Neuron (in vitro differentiated cells): ENCODE measurements around the gene NCOA3.

Experiments used
- H2AFZ ChIP-seq: one replicate; pipeline ENCODE4 v1.6.1; 2013; ENCODE audit warnings: low read depth, mild to moderate bottlenecking, inconsistent platforms, low read length, moderate library complexity
- H3K27me3 ChIP-seq: one replicate; pipeline ENCODE4 v1.6.1; 2013; ENCODE audit warnings: low read length; ENCODE audit not compliant: insufficient read depth
- H3K36me3 ChIP-seq: one replicate; pipeline ENCODE4 v1.6.1; 2013; ENCODE audit warnings: low read length; ENCODE audit not compliant: insufficient read depth
- H3K4me1 ChIP-seq: one replicate; pipeline ENCODE4 v1.6.1; 2013; ENCODE audit warnings: low read length; ENCODE audit not compliant: insufficient read depth
- H3K4me3 ChIP-seq: 2 replicates; pipeline ENCODE4 v1.5.1; 2013; ENCODE audit warnings: mild to moderate bottlenecking, low read length, moderate library complexity
- H3K9me3 ChIP-seq: one replicate; pipeline ENCODE4 v1.6.1; 2013; ENCODE audit warnings: low read length

The NCOA3 gene

GRCh38 chr20:47682028-47682783 lies 180.5 kb downstream of the NCOA3 start:
- Histone ChIP-seq H3K4me1 (peaks cover 9% of the 10 kb centered on the region), H3K4me3 (no peak overlapping the region), H3K36me3 (no peaks in the 10 kb centered on the region), H2AFZ (no peak overlapping the region), H3K27me3 (no peaks in the 10 kb centered on the region), H3K9me3 (no peaks in the 10 kb centered on the region)

- Histone ChIP-seq H3K4me3 (no peak overlapping the region), H2AFZ (no peak overlapping the region), H3K9me3 (no peaks in the 10 kb centered on the region), H3K27me3 (no peaks in the 10 kb centered on the region), H3K4me1 (peaks cover 9% of the 10 kb centered on the region), H3K36me3 (no peaks in the 10 kb centered on the region)
These were observed 181.2 kb downstream of the NCOA3 start for GRCh38 chr20:47682916-47683315.

GRCh38 chr20:47684306-47685080 lies 182.8 kb downstream of the NCOA3 start:
- H3K9me3 ChIP-seq: no peaks in the 10 kb centered on the region
- H3K4me1 ChIP-seq: peaks cover 9% of the 10 kb centered on the region
- no peak overlapping the region for H2AFZ ChIP-seq
- H3K4me3 ChIP-seq: no peak overlapping the region
- H3K36me3 ChIP-seq: no peaks in the 10 kb centered on the region
- H3K27me3 ChIP-seq: no peaks in the 10 kb centered on the region

GRCh38 chr20:47686545-47686944 lies 184.9 kb downstream of the NCOA3 start:
- Histone ChIP-seq H3K4me3 (no peak overlapping the region), H3K36me3 (no peaks in the 10 kb centered on the region), H2AFZ (no peak overlapping the region), H3K27me3 (no peaks in the 10 kb centered on the region), H3K4me1 (peaks cover 9% of the 10 kb centered on the region), H3K9me3 (no peaks in the 10 kb centered on the region)

- no peak overlapping the region for H3K4me3 ChIP-seq
- peaks cover 9% of the 10 kb centered on the region for H3K4me1 ChIP-seq
- no peaks in the 10 kb centered on the region for H3K9me3 ChIP-seq
- no peaks in the 10 kb centered on the region for H3K27me3 ChIP-seq
- H3K36me3 ChIP-seq: no peaks in the 10 kb centered on the region
- H2AFZ ChIP-seq: no peak overlapping the region
These were observed 185.7 kb downstream of the NCOA3 start for GRCh38 chr20:47687095-47687987.

- Histone ChIP-seq H3K9me3 (no peaks in the 10 kb centered on the region), H3K27me3 (no peaks in the 10 kb centered on the region), H3K36me3 (no peaks in the 10 kb centered on the region), H3K4me1 (peaks cover 9% of the 10 kb centered on the region), H2AFZ (no peak overlapping the region), H3K4me3 (no peak overlapping the region)
These were observed 187.0 kb downstream of the NCOA3 start for GRCh38 chr20:47688385-47689381.

GRCh38 chr20:47689731-47690130 lies 188.0 kb downstream of the NCOA3 start:
- Histone ChIP-seq H3K4me1 (peaks cover 9% of the 10 kb centered on the region), H3K4me3 (no peak overlapping the region), H3K9me3 (no peaks in the 10 kb centered on the region), H3K27me3 (no peaks in the 10 kb centered on the region), H3K36me3 (no peaks in the 10 kb centered on the region), H2AFZ (no peak overlapping the region)

- H3K4me1 ChIP-seq: peaks cover 5% of the 10 kb centered on the region
- no peak overlapping the region for H3K4me3 ChIP-seq
- H3K9me3 ChIP-seq: no peaks in the 10 kb centered on the region
- no peaks in the 10 kb centered on the region for H3K36me3 ChIP-seq
- H2AFZ ChIP-seq: no peak overlapping the region
- H3K27me3 ChIP-seq: no peaks in the 10 kb centered on the region
These were observed 189.9 kb downstream of the NCOA3 start for GRCh38 chr20:47691625-47692024.

GRCh38 chr20:47694021-47694818 lies 192.5 kb downstream of the NCOA3 start:
- no peaks in the 10 kb centered on the region for H3K36me3 ChIP-seq
- no peak overlapping the region for H2AFZ ChIP-seq

GRCh38 chr20:47696856-47697255 lies 195.2 kb downstream of the NCOA3 start:
- Histone ChIP-seq H3K9me3 (no peaks in the 10 kb centered on the region), H3K27me3 (no peaks in the 10 kb centered on the region), H3K36me3 (no peaks in the 10 kb centered on the region), H2AFZ (no peak overlapping the region), H3K4me1 (no peaks in the 10 kb centered on the region), H3K4me3 (no peak overlapping the region)

More at GRCh38 chr20:47694021-47694818, 192.5 kb downstream of the NCOA3 start:
- no peaks in the 10 kb centered on the region for H3K27me3 ChIP-seq
- no peak overlapping the region for H3K4me3 ChIP-seq
- H3K9me3 ChIP-seq: no peaks in the 10 kb centered on the region
- no peaks in the 10 kb centered on the region for H3K4me1 ChIP-seq

- Histone ChIP-seq H3K36me3 (no peaks in the 10 kb centered on the region), H2AFZ (no peak overlapping the region), H3K4me1 (no peaks in the 10 kb centered on the region), H3K9me3 (no peaks in the 10 kb centered on the region), H3K4me3 (no peak overlapping the region), H3K27me3 (no peaks in the 10 kb centered on the region)
These were observed 196.5 kb downstream of the NCOA3 start for GRCh38 chr20:47698142-47698541.
